ENCODE results near the gene KHNYN. TPM values are rescaled to one million over a fixed set of nuclear protein-coding genes. Genes with fewer than 3 reads are reported as not detected.

Gene KHNYN
- total and polyA plus RNA-seq, 4 donors: 19.4 to 38.3 (median 23.0) TPM

- no peak overlapping the region for H3K4me3 ChIP-seq (ENCODE audit: low read depth, low read length)
- no peaks in the 10 kb centered on the region for H3K27me3 ChIP-seq (ENCODE audit: control insufficient read depth, insufficient read depth, low read length)
- no peak overlapping the region for H3K27ac ChIP-seq (ENCODE audit: low read depth, low read length)
- 81% methylated on average over 3 of the region's 6 CpGs for WGBS (ENCODE audit: insufficient coverage)
- no peaks in the 10 kb centered on the region for H3K36me3 ChIP-seq (ENCODE audit: control insufficient read depth, insufficient read depth, low read length)
- DNase-seq (ENCODE audit: low read depth in 4 of 6, low spot score in 6 of 6): no peak
- H3K4me1 ChIP-seq (ENCODE audit: control insufficient read depth, insufficient read depth, low read length): no peaks in the 10 kb centered on the region
- H3K9me3 ChIP-seq (ENCODE audit: control insufficient read depth, insufficient read depth, low read length): no peaks in the 10 kb centered on the region
These were observed 38.9 kb upstream of the KHNYN start for GRCh38 chr14:24390701-24391468.

GRCh38 chr14:24392325-24393091 is 37.2 kb upstream of the KHNYN start:
- no peaks in the 10 kb centered on the region for H3K9me3 ChIP-seq (ENCODE audit: control insufficient read depth, insufficient read depth, low read length)
- WGBS (ENCODE audit: insufficient coverage): 53% methylated on average over 4 of the region's 8 CpGs
- H3K4me1 ChIP-seq (ENCODE audit: control insufficient read depth, insufficient read depth, low read length): no peaks in the 10 kb centered on the region
- no peak overlapping the region for H3K4me3 ChIP-seq (ENCODE audit: low read depth, low read length)
- peak in 1 of 6 donors; percentile 41 for DNase-seq (ENCODE audit: low read depth in 4 of 6, low spot score in 6 of 6)
- no peaks in the 10 kb centered on the region for H3K27me3 ChIP-seq (ENCODE audit: control insufficient read depth, insufficient read depth, low read length)
- H3K36me3 ChIP-seq (ENCODE audit: control insufficient read depth, insufficient read depth, low read length): no peaks in the 10 kb centered on the region
- H3K27ac ChIP-seq (ENCODE audit: low read depth, low read length): no peak overlapping the region

GRCh38 chr14:24394275-24394674 is 35.5 kb upstream of the KHNYN start:
- Histone ChIP-seq H3K4me1 (ENCODE audit: control insufficient read depth, insufficient read depth, low read length) (peaks cover 11% of the 10 kb centered on the region), H3K27ac (ENCODE audit: low read depth, low read length) (no peak overlapping the region), H3K27me3 (ENCODE audit: control insufficient read depth, insufficient read depth, low read length) (no peaks in the 10 kb centered on the region), H3K4me3 (ENCODE audit: low read depth, low read length) (no peak overlapping the region), H3K9me3 (ENCODE audit: control insufficient read depth, insufficient read depth, low read length) (no peaks in the 10 kb centered on the region), H3K36me3 (ENCODE audit: control insufficient read depth, insufficient read depth, low read length) (no peaks in the 10 kb centered on the region)
- DNase-seq (ENCODE audit: low read depth in 4 of 6, low spot score in 6 of 6): no peak
- no CpG with 5 or more reads among the region's 3 CpGs for WGBS (ENCODE audit: insufficient coverage)

- WGBS (ENCODE audit: insufficient coverage): 63% methylated on average over 4 of the region's 8 CpGs
- no peaks in the 10 kb centered on the region for H3K36me3 ChIP-seq (ENCODE audit: control insufficient read depth, insufficient read depth, low read length)
- H3K27ac ChIP-seq (ENCODE audit: low read depth, low read length): no peak overlapping the region
- H3K9me3 ChIP-seq (ENCODE audit: control insufficient read depth, insufficient read depth, low read length): no peaks in the 10 kb centered on the region
- no peak for DNase-seq (ENCODE audit: low read depth in 4 of 6, low spot score in 6 of 6)
- H3K27me3 ChIP-seq (ENCODE audit: control insufficient read depth, insufficient read depth, low read length): no peaks in the 10 kb centered on the region
- H3K4me3 ChIP-seq (ENCODE audit: low read depth, low read length): no peak overlapping the region
- H3K4me1 ChIP-seq (ENCODE audit: control insufficient read depth, insufficient read depth, low read length): peaks cover 26% of the 10 kb centered on the region
These were observed 33.9 kb upstream of the KHNYN start for GRCh38 chr14:24395609-24396582.

- DNase-seq (ENCODE audit: low read depth in 4 of 6, low spot score in 6 of 6): no peak
- Histone ChIP-seq H3K9me3 (ENCODE audit: control insufficient read depth, insufficient read depth, low read length) (no peaks in the 10 kb centered on the region), H3K4me1 (ENCODE audit: control insufficient read depth, insufficient read depth, low read length) (peaks cover 39% of the 10 kb centered on the region), H3K4me3 (ENCODE audit: low read depth, low read length) (peak overlapping the region; percentile 67), H3K27ac (ENCODE audit: low read depth, low read length) (peak overlapping the region; percentile 60), H3K27me3 (ENCODE audit: control insufficient read depth, insufficient read depth, low read length) (no peaks in the 10 kb centered on the region), H3K36me3 (ENCODE audit: control insufficient read depth, insufficient read depth, low read length) (no peaks in the 10 kb centered on the region)
- WGBS (ENCODE audit: insufficient coverage): 31% methylated on average over 5 of the region's 6 CpGs
These were observed 32.0 kb upstream of the KHNYN start for GRCh38 chr14:24397639-24398292.

- no CpG with 5 or more reads among the region's 7 CpGs for WGBS (ENCODE audit: insufficient coverage)
- peak overlapping the region; percentile 60 for H3K27ac ChIP-seq (ENCODE audit: low read depth, low read length)
- peaks cover 39% of the 10 kb centered on the region for H3K4me1 ChIP-seq (ENCODE audit: control insufficient read depth, insufficient read depth, low read length)
- H3K27me3 ChIP-seq (ENCODE audit: control insufficient read depth, insufficient read depth, low read length): no peaks in the 10 kb centered on the region
- H3K9me3 ChIP-seq (ENCODE audit: control insufficient read depth, insufficient read depth, low read length): no peaks in the 10 kb centered on the region
- H3K4me3 ChIP-seq (ENCODE audit: low read depth, low read length): peak overlapping the region; percentile 67
- DNase-seq (ENCODE audit: low read depth in 4 of 6, low spot score in 6 of 6): peak in 4 of 6 donors; percentile 43 to 93 (median 69)
- no peaks in the 10 kb centered on the region for H3K36me3 ChIP-seq (ENCODE audit: control insufficient read depth, insufficient read depth, low read length)
These were observed 31.5 kb upstream of the KHNYN start for GRCh38 chr14:24398293-24398652.

- peak within 1 kb of the TSS; percentile 60 for H3K27ac ChIP-seq (ENCODE audit: low read depth, low read length)
- under 1% methylated on average over 38 of the region's 57 CpGs for WGBS (ENCODE audit: insufficient coverage)
- H3K27me3 ChIP-seq (ENCODE audit: control insufficient read depth, insufficient read depth, low read length): no peaks in the 10 kb centered on the region
- H3K9me3 ChIP-seq (ENCODE audit: control insufficient read depth, insufficient read depth, low read length): no peaks in the 10 kb centered on the region
- H3K4me1 ChIP-seq (ENCODE audit: control insufficient read depth, insufficient read depth, low read length): peaks cover 39% of the 10 kb centered on the region
- DNase-seq (ENCODE audit: low read depth in 4 of 6, low spot score in 6 of 6): peak in 4 of 6 donors; percentile 37 to 87 (median 58)
- H3K4me3 ChIP-seq (ENCODE audit: low read depth, low read length): peak within 1 kb of the TSS; percentile 67
- H3K36me3 ChIP-seq (ENCODE audit: control insufficient read depth, insufficient read depth, low read length): no peaks in the 10 kb centered on the region
These were observed 30.9 kb upstream of the KHNYN start, which contains the start of gene NYNRIN for GRCh38 chr14:24398653-24399446. NYNRIN (plus strand) TSS chr14:24399003; CDS start chr14:24399247, 244 bp downstream.

- Histone ChIP-seq H3K9me3 (ENCODE audit: control insufficient read depth, insufficient read depth, low read length) (no peaks in the 10 kb centered on the region), H3K36me3 (ENCODE audit: control insufficient read depth, insufficient read depth, low read length) (no peaks in the 10 kb centered on the region), H3K27ac (ENCODE audit: low read depth, low read length) (peak overlapping the region; percentile 60), H3K4me1 (ENCODE audit: control insufficient read depth, insufficient read depth, low read length) (peaks cover 39% of the 10 kb centered on the region), H3K27me3 (ENCODE audit: control insufficient read depth, insufficient read depth, low read length) (no peaks in the 10 kb centered on the region), H3K4me3 (ENCODE audit: low read depth, low read length) (peak overlapping the region; percentile 67)
- WGBS (ENCODE audit: insufficient coverage): 4% methylated on average over 8 of the region's 8 CpGs
- peak in 2 of 6 donors; percentile 43 to 63 for DNase-seq (ENCODE audit: low read depth in 4 of 6, low spot score in 6 of 6)
These were observed 30.3 kb upstream of the KHNYN start for GRCh38 chr14:24399447-24399822.

Measured in spinal cord (tissue), 10 donors.